HK-2 (cell line): Measurements from ENCODE around the gene TOGARAM2.
A peak's percentile ranks its signal among the peaks of the same experiment; 100 is the strongest.

Experiments used
- DNase-seq: peaks from one replicate; pipeline ENCODE4 v3.0.0-alpha.2; 2018; ENCODE audit not compliant: unreplicated experiment

TOGARAM2 gene

DNA sequence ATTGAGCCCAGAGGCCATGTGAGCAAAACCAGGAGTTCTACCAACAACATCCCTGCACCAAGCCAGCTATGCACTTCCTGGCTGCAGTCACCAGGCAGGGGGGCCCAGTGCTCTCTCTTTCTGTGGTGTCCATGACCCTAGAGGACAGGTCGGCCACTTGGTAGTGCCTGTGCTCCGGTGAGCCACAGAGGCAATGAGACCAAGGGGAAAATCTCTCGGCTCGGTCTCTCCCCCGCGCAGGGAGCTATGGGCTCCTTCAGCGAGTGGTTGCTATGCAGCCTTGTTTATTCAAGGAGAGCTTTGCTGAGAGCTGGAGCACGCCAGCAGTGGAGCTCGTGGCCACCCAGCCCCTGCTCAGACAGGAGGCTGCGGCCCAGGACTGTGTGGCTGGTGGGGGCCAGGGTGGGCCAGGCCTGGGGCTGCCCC, at the start of gene TOGARAM2:
TOGARAM2 (plus strand) TSS at position 283 of the 426 bp plus-strand sequence. CDS start 13,537 bp downstream, outside the sequence.
- no peak for DNase-seq

DNA sequence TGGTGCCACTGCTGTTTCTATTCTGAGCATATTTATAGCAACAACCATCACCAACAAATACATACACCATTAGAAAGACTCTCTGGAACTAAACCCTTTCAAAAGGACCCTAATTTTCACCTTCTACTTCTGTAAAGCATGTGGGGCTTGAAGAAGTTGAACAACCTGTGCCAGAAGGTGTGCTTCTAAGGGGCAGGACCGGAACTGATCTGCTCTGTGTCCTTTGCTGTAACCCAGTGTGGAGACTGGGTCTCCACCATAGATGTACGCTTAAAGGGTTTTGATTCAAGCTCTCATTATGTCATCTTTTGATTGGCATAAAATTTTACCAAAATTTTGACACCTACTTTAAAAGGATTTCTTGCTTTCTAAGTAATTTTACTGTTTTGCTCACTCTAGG, 46.3 kb upstream of the TOGARAM2 start:
- DNase-seq = no peak

DNA sequence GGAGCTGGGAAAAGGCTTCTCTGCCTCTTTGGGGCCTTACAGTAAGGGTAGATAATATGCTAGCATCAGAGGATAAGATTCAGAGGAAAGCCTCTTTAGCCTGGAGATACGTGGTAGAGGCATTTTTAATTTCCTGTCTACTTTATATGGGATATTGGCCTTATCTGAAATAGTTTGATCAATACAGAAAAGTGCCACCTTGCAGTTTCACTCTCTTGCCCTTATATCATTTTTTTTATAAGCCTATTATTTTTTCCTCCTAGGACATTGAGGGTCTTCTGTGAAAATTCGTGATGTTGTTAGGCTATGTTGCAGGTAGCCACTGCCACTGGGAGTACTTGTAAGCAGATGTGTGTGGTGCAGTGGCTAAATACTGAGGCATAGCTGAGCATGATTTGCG, 40.1 kb upstream of the TOGARAM2 start:
- DNase-seq = no peak

DNA sequence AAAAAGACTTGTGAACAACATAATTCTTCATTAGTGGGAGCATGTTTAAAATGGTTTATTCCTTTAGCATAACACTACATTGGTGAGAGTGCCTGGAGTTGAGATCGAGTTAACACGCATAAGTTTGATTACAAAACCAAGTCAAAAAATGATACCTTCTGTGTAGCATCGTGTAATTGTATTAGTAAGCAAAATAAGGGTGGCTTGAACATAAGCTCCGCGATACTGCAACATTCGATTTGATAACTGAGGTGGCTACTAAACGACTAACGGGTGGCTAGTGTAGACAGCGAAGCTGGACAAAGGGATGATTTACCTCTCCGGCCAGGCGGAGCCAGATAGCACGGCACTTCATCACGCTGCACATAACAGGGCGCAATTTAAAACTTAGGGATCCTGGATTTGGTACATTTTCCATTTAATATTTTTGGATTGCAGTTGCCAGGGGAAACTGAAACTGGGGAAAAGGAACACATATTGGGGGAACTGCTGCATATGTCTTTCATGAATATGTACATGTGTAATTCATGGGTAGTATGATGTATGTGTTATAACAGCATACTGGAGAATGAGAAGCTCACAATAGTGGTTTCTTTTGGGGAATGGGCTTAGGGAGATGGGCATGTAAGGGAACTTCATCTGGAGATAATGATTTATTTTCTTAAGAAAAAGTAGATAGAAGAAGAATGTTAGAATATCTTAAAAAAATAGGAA, 36.4 kb upstream of the TOGARAM2 start:
- no peak for DNase-seq

DNA sequence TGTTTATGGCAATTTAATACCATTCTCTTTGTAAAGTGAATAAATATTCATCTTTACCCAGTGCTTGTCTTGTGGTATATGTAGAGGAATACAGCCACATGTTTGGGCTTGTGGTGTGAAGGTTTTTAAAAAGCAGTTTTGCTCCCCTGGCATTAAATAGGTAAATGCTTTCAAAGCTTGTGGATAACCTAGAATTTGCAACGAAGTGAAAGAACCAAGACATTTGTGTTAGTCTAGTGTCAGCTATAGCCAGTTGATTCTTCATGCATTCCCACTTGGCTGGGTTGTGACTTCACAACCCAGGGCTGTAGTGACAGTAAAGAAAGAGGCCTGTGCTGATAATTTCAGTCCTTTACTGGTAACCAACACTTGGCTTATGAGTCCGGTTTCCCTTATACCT, 32.9 kb upstream of the TOGARAM2 start:
- DNase-seq = no peak

DNA sequence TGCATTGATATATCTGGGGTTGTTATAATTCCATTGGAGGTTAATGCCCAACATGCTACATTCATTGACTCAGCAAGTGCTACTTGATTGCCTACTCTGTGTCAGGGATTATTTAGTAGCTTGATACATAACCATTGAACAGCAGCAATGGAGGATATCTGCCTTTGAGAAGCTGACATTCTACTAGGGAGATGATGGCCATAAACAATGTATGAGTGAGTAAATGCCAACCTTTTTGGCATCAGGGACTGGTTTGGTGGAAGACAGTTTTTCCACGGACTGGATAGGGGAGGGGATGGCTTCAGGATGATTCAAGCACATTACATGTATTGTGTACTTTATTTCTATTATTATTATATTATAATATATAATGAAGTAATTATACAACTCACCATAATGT, 31.9 kb upstream of the TOGARAM2 start:
- no peak for DNase-seq

DNA sequence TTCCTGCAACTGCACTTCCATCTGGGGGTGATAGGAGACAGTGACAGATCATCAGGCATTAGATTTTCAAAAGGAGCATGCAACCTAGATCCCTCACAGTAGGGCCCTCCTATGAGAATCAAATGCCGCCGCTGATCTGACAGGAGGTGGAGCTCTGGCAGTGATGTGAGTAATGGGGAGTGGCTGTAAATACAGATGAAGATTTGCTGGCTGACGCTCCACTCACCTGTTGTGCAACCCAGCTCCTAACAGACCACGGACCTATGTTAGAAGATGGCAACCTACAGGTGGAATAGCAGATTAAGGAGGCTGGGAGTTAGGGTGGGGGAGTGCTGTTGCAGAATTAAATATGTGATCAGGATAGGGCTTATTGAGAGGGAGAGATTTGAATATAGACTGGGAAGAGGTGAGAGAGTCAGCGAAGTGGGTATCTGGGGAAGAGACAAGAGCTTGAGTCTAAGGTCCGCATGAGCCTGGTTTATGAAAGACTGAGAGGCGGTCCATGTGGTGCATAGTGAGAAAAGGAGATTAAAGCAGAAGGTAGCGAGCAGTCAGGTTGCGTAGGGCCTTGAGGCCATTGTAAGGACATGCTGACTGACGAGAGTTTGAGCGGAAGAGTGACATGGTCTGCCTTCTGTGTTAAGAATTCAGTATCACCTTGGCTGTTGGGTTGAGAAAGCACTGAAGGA, 31.3 kb upstream of the TOGARAM2 start:
- peak; percentile 14 for DNase-seq

DNA sequence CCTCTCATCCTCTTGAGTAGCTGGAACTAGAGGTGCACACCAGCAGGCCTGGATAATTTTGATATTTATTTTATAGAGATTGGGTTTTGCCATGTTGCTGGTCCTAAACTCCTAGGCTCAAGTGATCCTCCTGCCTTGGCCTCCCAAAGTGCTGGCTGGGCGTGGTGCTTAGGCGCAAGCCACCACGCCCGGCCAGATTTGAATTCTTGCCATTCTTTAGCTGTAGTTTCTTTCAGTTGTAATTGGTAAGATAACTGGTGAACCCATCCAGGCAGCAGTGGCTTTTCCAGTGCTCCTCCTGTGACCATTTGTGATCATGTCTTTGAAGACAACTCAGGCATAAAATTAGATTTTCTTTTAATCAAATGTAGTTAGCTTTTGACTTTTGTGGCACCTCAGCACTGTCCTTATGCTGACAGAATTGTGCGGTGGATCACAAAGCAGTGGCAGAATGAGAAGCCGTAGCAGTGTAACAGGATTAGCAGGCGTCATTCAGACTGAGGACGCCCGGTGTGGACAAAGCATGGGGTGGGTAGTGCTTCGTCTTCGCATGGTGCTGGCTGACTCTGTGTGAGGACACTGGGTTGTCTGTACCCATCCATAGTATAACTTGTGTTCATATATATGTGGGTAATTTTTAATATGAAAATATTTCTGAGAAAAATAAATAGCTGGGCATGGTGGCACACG, 30.0 kb upstream of the TOGARAM2 start:
- DNase-seq = no peak

DNA sequence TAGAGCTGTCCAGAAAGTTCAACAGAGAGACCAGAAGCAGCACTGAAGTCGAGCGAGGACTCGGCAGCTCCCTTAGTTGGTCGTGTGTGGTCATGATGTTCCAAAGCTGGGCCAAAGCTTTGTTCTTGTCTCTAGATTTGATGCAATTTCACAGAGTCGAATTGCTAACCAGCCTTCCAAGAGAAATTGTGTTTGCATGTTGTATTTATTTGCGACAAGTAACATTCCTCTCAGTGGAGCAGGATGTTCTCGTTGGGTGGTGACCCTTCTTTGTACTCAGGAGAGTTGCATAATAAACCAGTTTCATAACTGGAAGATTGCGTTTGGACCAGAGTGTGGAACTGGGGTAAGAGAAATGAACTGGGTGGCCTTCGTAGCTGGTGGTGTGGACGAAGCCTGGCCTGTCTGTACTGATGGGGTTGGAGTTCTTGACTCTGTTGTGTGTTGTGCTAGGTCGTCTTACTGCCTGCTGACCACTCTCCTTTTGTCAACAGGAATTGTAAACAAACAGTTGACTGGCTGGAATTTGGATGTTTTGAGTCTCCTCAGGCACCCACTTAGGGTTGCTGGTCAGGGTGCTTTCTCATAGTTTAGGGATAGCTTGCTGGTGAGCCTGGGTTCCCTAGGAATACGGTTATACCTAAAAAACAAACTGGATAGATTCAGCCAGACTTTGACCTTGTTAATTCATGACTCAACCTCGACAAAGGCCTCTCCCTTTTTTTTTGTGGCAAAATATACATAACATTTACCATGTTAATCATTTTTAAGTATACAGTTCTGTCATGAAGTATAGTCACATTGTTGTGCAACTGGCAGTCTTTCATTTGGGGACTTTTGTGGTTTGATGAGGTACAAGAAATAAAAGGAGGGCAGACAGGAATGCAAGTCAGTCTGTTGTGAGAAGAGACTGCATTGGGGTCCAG, 28.9 kb upstream of the TOGARAM2 start:
- DNase-seq = no peak

DNA sequence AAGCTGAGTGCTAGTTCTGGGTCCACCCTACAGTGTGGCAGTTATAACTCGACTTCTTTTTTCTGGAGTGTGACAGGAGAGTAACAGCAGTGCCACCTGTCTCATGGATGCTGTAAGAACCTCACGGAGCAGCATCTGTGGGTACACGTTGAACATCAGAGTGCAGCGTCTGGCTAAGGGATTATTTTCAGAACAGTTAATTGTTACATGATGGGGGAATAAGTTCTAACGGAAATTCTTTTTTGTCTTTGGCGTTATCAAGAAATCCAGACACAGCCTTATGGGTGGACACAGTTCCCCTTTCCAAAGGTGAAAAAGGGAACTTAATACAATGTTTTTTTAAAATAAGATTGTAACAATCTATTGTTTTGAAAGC, 28.3 kb upstream of the TOGARAM2 start:
- DNase-seq = no peak

DNA sequence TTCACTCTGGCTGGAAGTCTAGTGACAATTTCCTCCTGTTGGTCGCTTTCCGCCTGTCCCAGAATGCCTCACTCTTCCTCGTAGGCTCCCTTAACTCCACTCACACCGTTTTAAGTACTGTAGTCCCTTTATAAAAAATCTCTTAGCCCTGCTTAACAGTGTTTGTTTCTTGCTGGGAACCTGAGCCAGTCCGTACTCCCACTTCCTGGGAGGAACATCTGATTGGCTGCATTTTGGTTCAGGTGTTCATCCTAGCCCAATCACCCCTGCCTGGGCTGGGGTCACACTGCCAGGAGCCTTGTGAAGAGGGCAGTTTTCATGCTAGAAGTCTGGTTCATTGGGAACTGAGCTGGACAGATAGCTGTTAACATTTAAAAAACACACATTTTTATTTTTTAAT, 25.6 kb upstream of the TOGARAM2 start:
- DNase-seq = no peak

DNA sequence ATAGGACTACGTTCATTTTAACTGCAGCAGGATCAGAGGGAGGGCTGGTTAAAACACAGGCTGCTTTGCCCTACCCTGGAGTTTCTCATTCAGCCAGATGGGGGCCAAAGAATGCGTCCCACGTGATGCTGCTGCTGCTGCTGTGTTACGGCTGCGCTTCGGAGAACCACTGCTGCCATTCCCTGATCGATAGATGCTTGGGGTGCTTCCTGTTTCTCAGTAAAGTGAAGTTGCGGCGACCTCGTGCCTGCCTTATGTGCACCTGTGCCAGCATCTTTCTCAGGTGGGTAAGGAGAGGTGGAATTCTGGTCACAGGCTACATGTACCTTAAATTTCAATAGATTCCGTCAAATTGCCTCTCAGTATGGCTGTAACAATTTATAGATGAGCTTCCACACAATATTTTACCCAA, 24.7 kb upstream of the TOGARAM2 start:
- no peak for DNase-seq

DNA sequence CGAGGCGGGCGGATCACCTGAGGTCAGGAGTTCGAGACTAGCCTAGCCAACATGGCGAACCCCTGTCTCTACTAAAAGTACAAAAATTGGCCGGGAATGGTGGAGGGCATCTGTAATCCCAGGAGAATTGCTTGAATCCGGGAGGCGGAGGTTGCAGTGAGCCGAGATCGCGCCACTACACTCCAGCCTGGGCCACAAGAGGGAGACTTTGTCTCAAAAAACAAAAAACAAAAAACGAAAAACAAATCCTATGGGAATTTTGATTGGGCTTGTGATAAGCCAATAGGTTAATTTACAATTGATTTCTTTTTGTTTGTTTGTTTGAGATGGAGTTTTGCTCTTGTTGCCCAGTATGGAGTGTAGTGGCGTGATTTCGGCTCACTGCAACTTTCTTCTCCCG, 24.2 kb upstream of the TOGARAM2 start:
- no peak for DNase-seq

DNA sequence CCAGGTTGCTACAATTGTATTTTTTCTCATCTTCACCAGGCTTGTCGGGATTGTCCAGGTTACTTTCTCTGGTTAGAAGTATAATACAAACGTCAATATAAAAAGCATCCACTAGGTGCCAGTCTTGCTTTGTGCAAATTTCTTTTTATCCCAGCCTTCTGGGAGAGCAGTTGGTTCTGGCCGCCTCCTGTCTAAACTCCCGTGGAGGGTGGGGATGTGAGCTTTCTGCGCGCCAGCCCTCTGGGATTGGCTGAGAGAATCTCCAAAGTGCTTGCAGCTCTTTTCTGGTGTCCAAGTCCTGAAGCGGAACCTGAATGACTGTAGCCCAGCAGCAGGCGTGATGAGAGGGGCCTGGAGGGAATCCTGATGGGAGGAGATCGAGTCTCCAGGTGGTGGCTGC, 22.4 kb upstream of the TOGARAM2 start:
- DNase-seq = no peak

DNA sequence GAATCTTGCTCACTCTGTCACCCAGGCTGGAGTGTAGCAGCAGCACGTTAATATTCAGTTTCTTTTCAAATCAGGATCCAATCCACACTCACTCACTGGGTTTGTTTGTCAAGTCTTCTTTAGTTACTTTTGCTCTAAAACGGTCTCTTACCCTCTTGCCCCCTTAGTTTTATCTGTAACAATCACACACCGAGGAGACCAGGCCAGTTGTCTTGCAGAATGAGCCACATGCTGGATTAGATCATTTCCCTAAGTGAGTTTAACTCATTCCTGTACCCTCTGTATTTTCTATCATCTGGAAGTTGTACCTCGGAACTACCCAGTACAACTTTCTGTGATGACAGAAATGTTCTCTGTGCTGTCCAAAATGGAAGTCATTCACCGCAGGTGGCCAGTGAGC, 20.7 kb upstream of the TOGARAM2 start:
- no peak for DNase-seq

DNA sequence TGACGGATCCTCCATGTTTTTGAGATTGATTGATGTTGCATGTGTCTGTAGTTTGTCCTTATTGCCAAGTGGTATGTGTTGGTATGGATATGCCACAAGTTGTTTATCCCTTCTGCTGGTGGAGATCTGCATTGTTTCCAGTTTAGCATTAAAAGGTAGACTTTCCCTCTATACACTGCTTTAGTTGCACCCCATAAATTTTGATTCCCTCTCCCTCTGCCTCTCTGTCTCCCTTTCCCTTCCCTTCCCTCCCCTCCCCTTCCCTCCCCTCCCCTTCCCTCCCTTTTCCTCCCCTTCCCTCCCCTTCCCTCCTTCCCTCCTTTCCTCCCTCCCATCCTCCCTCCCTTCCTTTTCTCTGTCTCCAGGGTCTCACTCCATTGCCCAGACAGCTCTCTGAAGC, 18.6 kb upstream of the TOGARAM2 start:
- DNase-seq = no peak

DNA sequence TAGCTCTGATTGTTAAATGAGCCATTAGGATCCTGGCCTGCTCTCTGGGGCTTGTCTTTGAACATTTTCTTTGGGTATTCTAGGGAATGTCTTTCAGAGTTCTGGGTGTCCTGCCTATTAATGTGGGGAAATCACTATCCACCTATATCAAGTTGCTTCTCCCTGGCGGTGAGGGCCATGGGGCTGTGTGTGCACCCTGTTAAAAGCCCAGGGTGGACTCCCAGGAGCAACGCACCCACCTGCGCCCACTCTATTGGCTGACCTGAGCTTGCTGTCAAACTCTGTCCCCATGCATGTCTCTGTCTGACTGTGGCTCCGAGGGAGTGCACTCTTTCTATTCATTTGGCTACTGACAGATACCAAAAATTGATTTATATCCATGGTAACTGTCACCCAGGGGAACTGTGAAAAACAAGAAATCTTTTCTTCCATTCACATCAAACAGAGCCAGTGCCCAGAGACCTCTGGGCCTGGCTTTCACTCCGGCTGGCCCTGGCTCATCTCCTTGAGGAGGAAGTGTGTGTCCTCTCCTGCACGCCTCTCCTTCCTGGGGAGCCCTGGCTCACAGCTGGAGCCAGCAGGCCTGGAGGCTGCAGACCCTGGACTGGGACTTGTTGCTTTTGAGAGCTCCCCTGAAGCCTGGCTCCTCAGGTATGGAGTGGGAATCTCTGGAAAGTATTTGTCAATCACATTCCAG, 10.5 kb upstream of the TOGARAM2 start:
- no peak for DNase-seq

DNA sequence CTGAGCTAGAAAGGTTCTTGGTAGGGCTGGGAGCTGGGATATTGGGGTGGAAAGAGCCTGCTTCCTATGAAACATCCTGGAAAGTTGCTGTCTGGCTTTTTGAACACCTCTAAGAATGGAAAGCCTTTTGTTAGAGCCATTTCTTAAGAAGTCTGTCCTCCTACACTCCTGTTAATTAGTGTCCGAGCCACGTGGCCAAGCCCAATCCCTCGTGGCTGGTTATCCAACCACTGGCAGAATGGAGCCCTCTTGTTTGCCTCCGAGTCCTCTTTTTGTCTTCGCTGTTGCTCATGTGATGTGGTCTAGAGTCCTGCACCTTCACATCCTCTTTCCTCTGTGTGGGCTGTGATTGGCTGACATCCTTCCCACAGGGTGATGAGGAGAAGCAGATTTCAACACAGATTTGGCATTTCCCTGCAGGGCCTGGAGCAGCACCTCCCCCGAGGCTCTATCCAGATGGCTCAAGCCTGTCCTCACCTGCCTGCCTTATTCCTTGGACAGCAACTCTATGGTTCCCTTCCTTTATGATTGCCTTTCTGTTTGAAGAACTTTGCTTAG, 8.2 kb upstream of the TOGARAM2 start:
- DNase-seq = no peak

DNA sequence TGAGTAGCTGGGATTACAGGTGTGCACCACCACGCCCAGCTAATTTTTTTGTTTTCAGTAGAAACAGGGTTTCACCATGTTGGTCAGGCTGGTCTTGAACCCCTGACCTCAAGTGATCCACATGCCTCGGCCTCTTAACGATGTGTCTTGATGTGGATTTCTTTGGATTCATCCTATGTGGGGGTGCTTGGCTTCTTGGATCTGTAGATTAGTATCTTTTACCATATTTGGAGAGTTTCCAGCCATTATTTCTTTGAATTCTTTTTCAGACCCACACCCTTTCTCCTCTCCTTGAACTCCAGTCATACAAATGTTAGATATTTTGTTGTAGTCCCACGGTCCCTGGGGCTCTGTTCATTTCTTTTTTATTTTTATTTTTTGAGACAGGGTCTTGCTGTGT, 6.8 kb upstream of the TOGARAM2 start:
- no peak for DNase-seq

DNA sequence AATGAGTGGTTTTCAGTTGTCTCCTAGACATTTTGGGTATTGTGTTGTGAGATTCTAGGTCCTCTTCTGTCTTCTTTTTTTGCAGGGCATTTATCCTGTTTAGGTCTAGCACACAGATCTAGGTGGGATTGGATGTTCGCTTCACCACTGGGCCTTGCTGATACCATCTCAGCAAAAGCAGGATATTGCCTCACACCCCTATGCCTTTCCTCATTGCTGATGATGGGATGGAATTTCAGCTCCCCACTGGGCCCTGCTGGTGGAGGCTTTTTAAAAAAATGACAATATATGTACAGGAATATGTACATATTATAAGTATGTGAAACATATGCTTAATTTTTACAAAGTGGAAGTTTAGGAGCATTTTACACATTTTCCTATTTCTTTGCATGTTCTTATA, 5.4 kb upstream of the TOGARAM2 start:
- DNase-seq = no peak

DNA sequence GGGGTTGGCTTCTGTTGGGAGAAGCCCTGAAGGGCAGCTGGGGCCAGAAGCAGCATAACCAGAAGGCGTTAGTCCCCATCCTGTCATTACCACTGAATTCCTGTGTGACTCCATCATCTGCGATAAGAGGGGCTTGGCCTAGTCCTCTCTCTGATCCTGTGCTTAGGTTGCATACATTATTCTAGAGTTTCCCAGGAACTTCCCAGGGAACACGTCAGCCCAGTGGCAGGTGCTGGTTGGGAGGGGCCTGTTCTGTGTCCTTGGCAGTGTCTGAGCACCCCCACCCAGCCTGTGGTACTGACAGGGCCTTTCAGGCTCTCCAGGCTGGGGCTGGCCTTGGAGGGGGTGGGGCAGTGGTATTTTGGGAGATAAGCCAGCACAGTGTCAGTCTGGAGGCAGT, 4.5 kb upstream of the TOGARAM2 start:
- peak; percentile 44 for DNase-seq
